Right atrium auricular region (tissue), 2 donors: ENCODE results near the gene MAPK10. TPM values are rescaled to one million over a fixed set of nuclear protein-coding genes. Genes with fewer than 3 reads are reported as not detected.

Experiments
- DNase-seq: peaks from one replicate; pipeline ENCODE4 v3.0.0-alpha.2; 2019; ENCODE audit warnings: low spot score
- H3K27ac ChIP-seq, 2 donors: fragments of 200-600 bp; sonication (generic); 1 replicate in 1 of 2; 2 replicates in 1 of 2; pipeline ENCODE4 v1.5.1; 2016 to 2019
- H3K27me3 ChIP-seq, 2 donors: fragments of 200-600 bp; sonication (generic); one replicate each; pipeline versions ENCODE4 v1.5.1 to v1.6.0; 2017 to 2019
- H3K36me3 ChIP-seq: fragments of 200-600 bp; sonication (generic); one replicate; pipeline ENCODE4 v1.5.1; 2016
- H3K4me1 ChIP-seq, 2 donors: fragments of 200-600 bp; sonication (generic); one replicate each; pipeline versions ENCODE4 v1.5.1 to v1.6.0; 2017 to 2019
- H3K4me3 ChIP-seq, 2 donors: fragments of 200-600 bp; sonication (generic); 1 replicate in 1 of 2; 2 replicates in 1 of 2; pipeline ENCODE4 v1.5.1; 2017 to 2019; ENCODE audit warnings: mild to moderate bottlenecking in 1 of 2, moderate library complexity in 1 of 2
- H3K9me3 ChIP-seq, 2 donors: fragments of 200-600 bp; sonication (generic); one replicate each; pipeline ENCODE4 v1.5.1; 2019
- CTCF ChIP-seq, 2 donors: fragments of 200-600 bp; sonication (generic); IDR thresholded peaks; one replicate each; pipeline ENCODE4 v1.5.1; 2019; ENCODE audit warnings: antibody characterized with exemption in 2 of 2
- total RNA-seq, 2 donors: library from RNA; depleted of rRNA; stranded (reverse); fragments of >200 nt; gene quantifications; one replicate each; pipeline ENCODE4 v1.1.0, GENCODE V29; 2016

MAPK10 gene
- total RNA-seq, 2 donors from 2014 or later, result 2.6 to 3.1 TPM

- Histone ChIP-seq H3K27me3 (no peaks in the 10 kb centered on the region), H3K27ac (no peak overlapping the region), H3K36me3 (no peaks in the 10 kb centered on the region), H3K4me3 (no peak overlapping the region), H3K4me1 (no peaks in the 10 kb centered on the region), H3K9me3 (no peaks in the 10 kb centered on the region)
- no peak for DNase-seq
- TF ChIP-seq CTCF (IDR thresholded peaks at IDR 0.05), result peak; percentile 73 to 85
Observed at GRCh38 chr4:86043755-86044592, 315.9 kb downstream of the MAPK10 start.

- no peaks in the 10 kb centered on the region for H3K9me3 ChIP-seq
- no peak overlapping the region for H3K4me3 ChIP-seq
- peak overlapping the region in 1 of 2 donors; percentile 63 for H3K27ac ChIP-seq
- peaks cover 0 to 27% of the 10 kb centered on the region in 2 donors for H3K4me1 ChIP-seq
- DNase-seq, result no peak
- no peaks in the 10 kb centered on the region for H3K36me3 ChIP-seq
- no peaks in the 10 kb centered on the region for H3K27me3 ChIP-seq
- no peak for TF ChIP-seq CTCF (IDR thresholded peaks at IDR 0.05)
Observed at GRCh38 chr4:86038037-86038436, 321.8 kb downstream of the MAPK10 start.

GRCh38 chr4:86036736-86037135, 323.1 kb downstream of the MAPK10 start:
- no peaks in the 10 kb centered on the region for H3K27me3 ChIP-seq

GRCh38 chr4:86035688-86036087, 324.2 kb downstream of the MAPK10 start:
- no peak for TF ChIP-seq CTCF (IDR thresholded peaks at IDR 0.05)
- Histone ChIP-seq H3K27me3 (no peaks in the 10 kb centered on the region), H3K9me3 (no peaks in the 10 kb centered on the region), H3K36me3 (no peaks in the 10 kb centered on the region), H3K4me1 (peaks cover 0 to 39% of the 10 kb centered on the region in 2 donors), H3K4me3 (no peak overlapping the region), H3K27ac (no peak overlapping the region)
- no peak for DNase-seq

More at GRCh38 chr4:86036736-86037135, 323.1 kb downstream of the MAPK10 start:
- no peak for TF ChIP-seq CTCF (IDR thresholded peaks at IDR 0.05)
- Histone ChIP-seq H3K9me3 (no peaks in the 10 kb centered on the region), H3K4me3 (no peak overlapping the region), H3K4me1 (peaks cover 0 to 39% of the 10 kb centered on the region in 2 donors), H3K36me3 (no peaks in the 10 kb centered on the region), H3K27ac (peak overlapping the region in 1 of 2 donors; percentile 63)
- no peak for DNase-seq

GRCh38 chr4:86034616-86035015, 325.2 kb downstream of the MAPK10 start:
- peaks cover 0 to 39% of the 10 kb centered on the region in 2 donors for H3K4me1 ChIP-seq
- no peaks in the 10 kb centered on the region for H3K36me3 ChIP-seq
- peak overlapping the region in 1 of 2 donors; percentile 88 for H3K27ac ChIP-seq
- DNase-seq, result no peak
- H3K9me3 ChIP-seq, result no peaks in the 10 kb centered on the region
- TF ChIP-seq CTCF (IDR thresholded peaks at IDR 0.05), result no peak
- H3K4me3 ChIP-seq, result no peak overlapping the region
- no peaks in the 10 kb centered on the region for H3K27me3 ChIP-seq
